Coronary artery (tissue), 2 donors: ENCODE results near the gene HDAC11.

Source experiments
- DNase-seq: peaks from one replicate; pipeline ENCODE4 v3.0.0-alpha.2; 2017; ENCODE audit warnings: low spot score
- H3K27ac ChIP-seq, 2 donors: fragments of 200-600 bp; sonication (generic); one replicate each; pipeline ENCODE4 v1.5.1; 2016 to 2019
- H3K4me3 ChIP-seq: fragments of 200-600 bp; sonication (generic); 2 replicates; pipeline ENCODE4 v1.5.1; 2016; ENCODE audit warnings: mild to moderate bottlenecking, moderate library complexity
- TF ChIP-seq, protein P1 (sequence below): fragments of 200-600 bp; sonication (generic); IDR thresholded peaks from one replicate; pipeline ENCODE4 v1.5.1; 2019; ENCODE audit warnings: antibody characterized with exemption

The HDAC11 gene

DNA sequence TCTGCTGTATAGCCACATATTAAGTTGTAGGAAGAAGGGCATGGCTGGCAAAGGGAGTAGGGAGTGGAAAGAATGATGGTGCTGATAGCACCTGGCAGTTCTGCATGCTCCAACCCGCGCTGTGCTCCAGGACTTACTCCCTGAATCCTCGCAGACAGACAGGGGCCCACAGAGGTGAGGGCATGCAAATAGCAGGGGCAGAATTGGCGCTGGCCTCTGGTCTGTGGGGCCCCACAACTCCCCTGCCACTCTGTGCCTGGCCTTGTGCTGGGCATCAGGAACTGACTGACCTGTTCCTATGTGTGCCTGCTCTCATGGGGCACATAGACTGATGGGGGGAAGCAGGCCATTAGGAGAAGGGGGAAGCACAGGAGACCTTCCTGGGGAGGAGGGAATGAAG is 20.9 kb downstream of the HDAC11 start:
- Histone ChIP-seq H3K27ac (no peak overlapping the region), H3K4me3 (no peak overlapping the region)
- DNase-seq = no peak
- TF ChIP-seq, protein P1, sequence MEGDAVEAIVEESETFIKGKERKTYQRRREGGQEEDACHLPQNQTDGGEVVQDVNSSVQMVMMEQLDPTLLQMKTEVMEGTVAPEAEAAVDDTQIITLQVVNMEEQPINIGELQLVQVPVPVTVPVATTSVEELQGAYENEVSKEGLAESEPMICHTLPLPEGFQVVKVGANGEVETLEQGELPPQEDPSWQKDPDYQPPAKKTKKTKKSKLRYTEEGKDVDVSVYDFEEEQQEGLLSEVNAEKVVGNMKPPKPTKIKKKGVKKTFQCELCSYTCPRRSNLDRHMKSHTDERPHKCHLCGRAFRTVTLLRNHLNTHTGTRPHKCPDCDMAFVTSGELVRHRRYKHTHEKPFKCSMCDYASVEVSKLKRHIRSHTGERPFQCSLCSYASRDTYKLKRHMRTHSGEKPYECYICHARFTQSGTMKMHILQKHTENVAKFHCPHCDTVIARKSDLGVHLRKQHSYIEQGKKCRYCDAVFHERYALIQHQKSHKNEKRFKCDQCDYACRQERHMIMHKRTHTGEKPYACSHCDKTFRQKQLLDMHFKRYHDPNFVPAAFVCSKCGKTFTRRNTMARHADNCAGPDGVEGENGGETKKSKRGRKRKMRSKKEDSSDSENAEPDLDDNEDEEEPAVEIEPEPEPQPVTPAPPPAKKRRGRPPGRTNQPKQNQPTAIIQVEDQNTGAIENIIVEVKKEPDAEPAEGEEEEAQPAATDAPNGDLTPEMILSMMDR = no peak

GRCh38 chr3:13501521-13501920 is 21.4 kb downstream of the HDAC11 start:
- Histone ChIP-seq H3K4me3 (no peak overlapping the region), H3K27ac (no peak overlapping the region)
- DNase-seq = no peak
- TF ChIP-seq, protein P1 = no peak

- no peak for DNase-seq
- TF ChIP-seq, protein P1 = no peak
- Histone ChIP-seq H3K4me3 (no peak overlapping the region), H3K27ac (no peak overlapping the region)
Measured at GRCh38 chr3:13501958-13502790, 22.1 kb downstream of the HDAC11 start.

DNA sequence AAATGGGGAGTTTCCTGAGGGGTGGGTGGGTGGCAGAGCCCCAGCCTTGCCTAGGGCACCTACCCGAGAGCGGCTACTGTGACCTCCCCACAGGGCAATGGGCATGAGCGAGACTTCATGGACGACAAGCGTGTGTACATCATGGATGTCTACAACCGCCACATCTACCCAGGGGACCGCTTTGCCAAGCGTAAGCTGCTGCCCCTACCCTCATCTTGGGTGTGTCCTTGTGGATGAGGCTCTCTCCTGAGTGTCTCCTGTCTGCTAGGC is 22.6 kb downstream of the HDAC11 start:
- Histone ChIP-seq H3K4me3 (no peak overlapping the region), H3K27ac (no peak overlapping the region)
- TF ChIP-seq, protein P1 = no peak
- DNase-seq = no peak

DNA sequence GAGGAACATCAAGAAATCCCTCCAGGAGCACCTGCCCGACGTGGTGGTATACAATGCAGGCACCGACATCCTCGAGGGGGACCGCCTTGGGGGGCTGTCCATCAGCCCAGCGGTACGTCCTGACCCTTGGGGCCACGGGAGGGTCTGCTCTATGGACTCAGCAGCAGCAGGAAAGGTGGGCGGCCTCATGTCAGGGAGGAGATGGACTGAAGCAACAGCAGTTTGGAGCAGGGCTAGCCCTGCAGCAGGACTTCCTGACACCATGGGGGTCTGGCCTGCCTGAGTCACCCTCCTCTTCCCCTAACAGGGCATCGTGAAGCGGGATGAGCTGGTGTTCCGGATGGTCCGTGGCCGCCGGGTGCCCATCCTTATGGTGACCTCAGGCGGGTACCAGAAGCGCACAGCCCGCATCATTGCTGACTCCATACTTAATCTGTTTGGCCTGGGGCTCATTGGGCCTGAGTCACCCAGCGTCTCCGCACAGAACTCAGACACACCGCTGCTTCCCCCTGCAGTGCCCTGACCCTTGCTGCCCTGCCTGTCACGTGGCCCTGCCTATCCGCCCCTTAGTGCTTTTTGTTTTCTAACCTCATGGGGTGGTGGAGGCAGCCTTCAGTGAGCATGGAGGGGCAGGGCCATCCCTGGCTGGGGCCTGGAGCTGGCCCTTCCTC is 24.2 kb downstream of the HDAC11 start:
- no peak for DNase-seq
- TF ChIP-seq, protein P1 = no peak
- no peak overlapping the region for H3K27ac ChIP-seq
- no peak overlapping the region for H3K4me3 ChIP-seq

GRCh38 chr3:13505147-13506130 is 25.3 kb downstream of the HDAC11 start:
- Histone ChIP-seq H3K27ac (no peak overlapping the region), H3K4me3 (no peak overlapping the region)
- DNase-seq = no peak
- TF ChIP-seq, protein P1 = no peak
